Psoas muscle (tissue), 8 donors: ENCODE measurements around the gene CFAP99. TPM values are rescaled to one million over a fixed set of nuclear protein-coding genes. Genes with fewer than 3 reads are reported as not detected.
A peak's percentile ranks its signal among the peaks of the same experiment; 100 is the strongest.

Source experiments
- ATAC-seq, 4 donors: fragments of 200-7000 bp; cut with Tn5 transposase; one replicate each; pipeline ENCODE4 v1.9.1; 2020; ENCODE audit warnings: moderate library complexity in 3 of 4, mild to moderate bottlenecking in 2 of 4
- DNase-seq, 2 donors: peaks; one replicate each; pipeline ENCODE4 v3.0.0-alpha.2; 2020
- H3K27ac ChIP-seq: fragments of 200-600 bp; one replicate; pipeline ENCODE4 v1.8.0; 2022
- H3K27me3 ChIP-seq, 3 donors: fragments of 200-600 bp in 1 of 3; one replicate each; pipeline versions ENCODE4 v1.6.1 to v1.8.0; 2013 to 2022; ENCODE audit warnings: low read length in 2 of 3, mild to moderate bottlenecking in 2 of 3, moderate library complexity in 1 of 3; ENCODE audit not compliant: insufficient read depth in 3 of 3
- H3K36me3 ChIP-seq, 2 donors: fragments of 200-600 bp in 1 of 2; one replicate each; pipeline versions ENCODE4 v1.6.1 to v1.8.0; 2013 to 2022; ENCODE audit warnings: low read depth in 1 of 2, mild to moderate bottlenecking in 1 of 2, moderate library complexity in 1 of 2; ENCODE audit not compliant: insufficient read depth in 1 of 2
- H3K4me1 ChIP-seq: fragments of 200-600 bp; one replicate; pipeline ENCODE4 v1.8.0; 2022
- H3K4me3 ChIP-seq: fragments of 200-600 bp; one replicate; pipeline ENCODE4 v1.8.0; 2022; ENCODE audit warnings: mild to moderate bottlenecking
- H3K9me3 ChIP-seq: fragments of 200-600 bp; one replicate; pipeline ENCODE4 v1.8.0; 2022
- whole genome bisulfite sequencing, 3 donors: extraction: QIAGEN DNeasy Blood & Tissue Kit; methylation state at CpG; one replicate each; pipeline versions ENCODE4 v1.1.6 to v1.1.7; 2013; 5-methylcytosine and 5-hydroxymethylcytosine counted together
- intact Hi-C, 2 donors: fragments of 100-400 bp; cut with DNase I; formaldehyde crosslinking; loops; one replicate each; pipeline versions ENCODE4 v1.11.0 to v1.14.2; 2022
- polyA plus RNA-seq, 3 donors: library from polyadenylated mRNA; stranded (reverse); fragments of 200-250 nt; gene quantifications; one replicate each; pipeline ENCODE4 v1.2.3, GENCODE V29; 2013
- total RNA-seq, 4 donors: library from RNA; stranded (reverse); fragmentation: NEBNext Ultra II Directional in 2 of 4; extraction: Animal tissue kit (Norgen Biotek cat#: 25700) in 2 of 4; gene quantifications; one replicate each; pipeline versions ENCODE4 v1.2.1 to v1.2.4, GENCODE V29; 2021 to 2023
- TF ChIP-seq, protein P1 (sequence below): fragments of 200-600 bp; IDR thresholded peaks from one replicate; pipeline ENCODE4 v1.8.0; 2022; ENCODE audit warnings: antibody characterized with exemption
- donor health status: healthy with polysubstance abuse.
- donor health status: DM: no; HTN: no; CAD: no; lungs with moderate emphysema.
- donor health status: Bipolar disorder and iron deficiency.
- donor health status: healthy.
- donor health status: DM: yes; HTN: yes; CAD: no.
- donor health status: DM: no; HTN: no; CAD: no.
- donor health status: DM: no; HTN: no; CAD: no.
- donor health status: DM: yes; HTN: yes; CAD: no.

The CFAP99 gene
- total and polyA plus RNA-seq, 7 donors, result 0.03 TPM; not detected in 5

DNA sequence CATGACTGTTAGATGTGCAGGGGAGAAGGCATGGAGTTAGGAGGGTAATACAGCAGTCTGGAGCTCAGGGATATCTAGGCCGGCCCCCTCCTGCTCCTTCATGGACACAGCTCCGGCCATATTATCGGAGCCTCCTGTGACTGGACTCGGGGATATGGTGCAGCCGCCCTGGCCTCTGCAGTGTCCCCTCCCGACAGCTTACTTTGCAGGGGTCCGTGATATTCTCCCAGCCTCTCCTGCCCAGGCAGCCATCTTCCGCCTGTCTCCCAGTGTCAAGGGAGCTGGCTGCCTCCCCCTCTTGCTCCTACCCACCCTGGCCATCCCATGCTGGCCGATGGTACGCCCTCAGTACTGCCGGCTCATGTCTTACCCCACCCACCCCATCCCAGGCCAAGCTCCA, 30.3 kb downstream of the CFAP99 start:
- H3K9me3 ChIP-seq, result no peaks in the 10 kb centered on the region
- H3K4me3 ChIP-seq, result no peak overlapping the region
- H3K27ac ChIP-seq, result no peak overlapping the region
- intact Hi-C loops, result no loop called here
- H3K36me3 ChIP-seq, result no peaks in the 10 kb centered on the region
- no peaks in the 10 kb centered on the region for H3K27me3 ChIP-seq
- H3K4me1 ChIP-seq, result no peaks in the 10 kb centered on the region
- DNase-seq (peak in 1 of 2 donors; percentile 20), ATAC-seq (no peak)
- 88 to 93% (median 89%) methylated on average over 11 of the region's 11 CpGs for WGBS, 3 donors
- TF ChIP-seq, protein P1, sequence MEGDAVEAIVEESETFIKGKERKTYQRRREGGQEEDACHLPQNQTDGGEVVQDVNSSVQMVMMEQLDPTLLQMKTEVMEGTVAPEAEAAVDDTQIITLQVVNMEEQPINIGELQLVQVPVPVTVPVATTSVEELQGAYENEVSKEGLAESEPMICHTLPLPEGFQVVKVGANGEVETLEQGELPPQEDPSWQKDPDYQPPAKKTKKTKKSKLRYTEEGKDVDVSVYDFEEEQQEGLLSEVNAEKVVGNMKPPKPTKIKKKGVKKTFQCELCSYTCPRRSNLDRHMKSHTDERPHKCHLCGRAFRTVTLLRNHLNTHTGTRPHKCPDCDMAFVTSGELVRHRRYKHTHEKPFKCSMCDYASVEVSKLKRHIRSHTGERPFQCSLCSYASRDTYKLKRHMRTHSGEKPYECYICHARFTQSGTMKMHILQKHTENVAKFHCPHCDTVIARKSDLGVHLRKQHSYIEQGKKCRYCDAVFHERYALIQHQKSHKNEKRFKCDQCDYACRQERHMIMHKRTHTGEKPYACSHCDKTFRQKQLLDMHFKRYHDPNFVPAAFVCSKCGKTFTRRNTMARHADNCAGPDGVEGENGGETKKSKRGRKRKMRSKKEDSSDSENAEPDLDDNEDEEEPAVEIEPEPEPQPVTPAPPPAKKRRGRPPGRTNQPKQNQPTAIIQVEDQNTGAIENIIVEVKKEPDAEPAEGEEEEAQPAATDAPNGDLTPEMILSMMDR, result no peak

DNA sequence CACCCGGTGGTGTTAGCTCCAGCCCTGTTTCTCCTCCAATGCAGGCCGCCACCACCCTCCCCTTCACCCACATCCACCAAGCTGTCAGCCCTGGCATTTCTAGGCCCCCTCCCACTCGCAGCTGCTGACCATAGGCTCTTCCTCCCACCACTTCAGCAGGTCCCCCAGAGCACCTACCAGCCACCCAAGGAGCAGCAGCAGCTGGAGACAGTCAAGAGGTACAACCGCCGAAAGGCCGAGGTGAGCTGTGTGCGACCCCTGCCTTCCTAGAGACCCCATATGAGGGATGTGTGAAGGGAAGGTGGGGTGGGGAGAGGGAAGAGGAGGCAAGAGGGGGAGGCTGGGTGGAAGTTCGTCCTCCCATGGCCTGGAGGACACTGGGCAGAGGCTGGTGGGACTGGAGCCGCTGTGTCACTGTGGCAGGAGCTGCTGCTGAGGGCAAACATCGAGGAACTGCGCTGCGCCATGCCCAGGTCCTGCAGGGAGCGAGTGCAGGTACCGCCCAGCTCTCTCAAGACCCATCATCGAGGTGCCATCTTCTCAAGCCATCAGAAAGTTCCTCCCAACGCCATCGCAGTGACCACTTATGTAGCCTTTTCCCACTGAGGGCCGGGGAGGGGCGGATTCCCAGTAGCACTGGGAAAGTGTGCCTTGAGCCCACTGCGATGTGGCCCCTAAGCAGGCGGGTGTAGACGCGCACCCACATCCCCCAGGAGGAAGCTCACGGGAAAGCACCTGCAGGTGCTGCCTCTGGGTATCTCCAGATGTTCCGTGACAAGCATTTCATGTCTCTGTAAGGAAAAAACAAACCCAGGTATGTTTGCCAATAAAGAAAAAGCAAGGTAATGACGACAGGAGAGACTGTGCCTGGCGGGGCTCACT, 31.0 kb downstream of the CFAP99 start:
- TF ChIP-seq, protein P1, result no peak
- H3K27me3 ChIP-seq, result no peaks in the 10 kb centered on the region
- no peak overlapping the region for H3K4me3 ChIP-seq
- intact Hi-C loops, result no loop called here
- no peaks in the 10 kb centered on the region for H3K36me3 ChIP-seq
- ATAC-seq (no peak), DNase-seq (peak in 1 of 2 donors; percentile 36)
- no peaks in the 10 kb centered on the region for H3K9me3 ChIP-seq
- no peaks in the 10 kb centered on the region for H3K4me1 ChIP-seq
- WGBS, 3 donors, result 84 to 91% (median 90%) methylated on average over 27 of the region's 27 CpGs
- H3K27ac ChIP-seq, result no peak overlapping the region

DNA sequence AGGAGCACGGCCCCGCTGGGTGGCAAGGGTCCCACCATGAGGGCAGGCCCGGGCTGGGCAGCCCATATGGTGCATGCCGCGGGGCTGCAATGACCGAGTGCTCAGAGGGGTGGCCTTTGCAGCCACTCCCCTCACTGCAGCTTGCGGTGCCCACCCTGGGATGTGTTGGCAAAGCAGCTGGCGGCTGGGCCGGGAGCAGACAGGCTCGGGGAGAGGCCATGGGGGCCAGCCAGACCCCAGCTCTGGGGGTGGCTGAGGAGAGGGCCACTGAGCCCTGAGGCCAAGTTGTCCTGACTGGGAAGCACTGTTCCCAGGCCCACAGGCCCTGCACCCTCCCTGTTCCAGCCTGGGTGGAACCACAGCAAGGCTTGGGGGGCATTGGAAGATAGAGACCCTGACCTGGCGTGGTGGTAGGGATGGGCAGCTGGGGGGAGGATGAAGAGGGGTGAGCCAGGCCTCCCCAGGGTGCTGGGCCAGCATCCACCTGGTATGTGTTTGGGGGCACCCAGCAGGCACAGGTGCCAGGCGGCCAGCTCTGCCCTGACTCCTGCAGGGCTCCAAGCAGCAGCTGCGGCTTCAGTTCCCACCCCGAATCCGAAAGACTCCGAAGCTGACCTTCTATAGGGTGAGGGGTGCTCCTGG, 31.8 kb downstream of the CFAP99 start:
- intact Hi-C loops, result no loop called here
- Histone ChIP-seq H3K4me1 (no peaks in the 10 kb centered on the region), H3K4me3 (no peak overlapping the region), H3K27ac (no peak overlapping the region), H3K36me3 (no peaks in the 10 kb centered on the region), H3K27me3 (no peaks in the 10 kb centered on the region), H3K9me3 (no peaks in the 10 kb centered on the region)
- TF ChIP-seq, protein P1, result no peak
- DNase-seq (peak in 1 of 2 donors; percentile 26), ATAC-seq (no peak)
- 80 to 90% (median 81%) methylated on average over 15 to 16 of the region's 16 CpGs for WGBS, 3 donors

DNA sequence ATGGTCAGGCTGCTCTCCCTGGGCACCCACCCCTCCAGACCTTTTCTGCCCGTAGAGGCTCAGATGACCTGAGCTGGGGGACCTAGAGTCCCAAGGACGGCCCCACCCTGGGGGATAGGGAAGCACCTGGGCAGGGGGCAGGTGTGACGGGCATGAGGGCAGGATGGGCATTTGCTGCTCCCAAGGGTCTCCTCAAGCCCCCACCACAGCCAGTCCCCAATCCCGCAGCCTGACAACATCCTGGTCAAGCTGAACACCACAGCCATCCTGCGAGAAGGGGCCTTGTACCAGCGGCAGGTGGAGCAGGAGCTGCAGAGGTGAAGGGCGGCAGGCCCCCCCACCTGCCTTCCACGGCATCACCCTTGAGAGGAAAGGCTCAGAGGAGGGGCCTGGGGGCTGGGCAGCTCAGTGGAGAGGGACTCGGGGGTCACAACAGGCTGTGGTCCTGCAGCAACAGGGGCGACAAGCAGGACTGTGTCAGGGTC, 32.3 kb downstream of the CFAP99 start:
- no peaks in the 10 kb centered on the region for H3K36me3 ChIP-seq
- no peak overlapping the region for H3K27ac ChIP-seq
- H3K4me3 ChIP-seq, result no peak overlapping the region
- H3K9me3 ChIP-seq, result no peaks in the 10 kb centered on the region
- H3K4me1 ChIP-seq, result no peaks in the 10 kb centered on the region
- DNase-seq (peak in 1 of 2 donors; percentile 24), ATAC-seq (peak in 1 of 4 donors; percentile 18)
- H3K27me3 ChIP-seq, result no peaks in the 10 kb centered on the region
- intact Hi-C loops, result no loop called here
- TF ChIP-seq, protein P1, result no peak
- 81 to 93% (median 82%) methylated on average over 10 of the region's 10 CpGs for WGBS, 3 donors
